SU-DHL-6 (cell line): ENCODE measurements around the gene GCNT4.

ENCODE experiments used
- H2AFZ ChIP-seq: fragments of 200-600 bp; sonication (generic); 2 replicates; pipeline ENCODE4 v1.6.1; 2014; ENCODE audit warnings: low read depth, mild to moderate bottlenecking, moderate library complexity, mixed read lengths, antibody characterized with exemption, low read length; ENCODE audit not compliant: severe bottlenecking
- H3F3A ChIP-seq: fragments of 200-600 bp; shearing (Covaris generic); 2 replicates; pipeline ENCODE4 v1.6.0; 2016; ENCODE audit warnings: antibody characterized with exemption, mild to moderate bottlenecking; ENCODE audit not compliant: insufficient read depth
- H3K27ac ChIP-seq: fragments of 200-600 bp; sonication (generic); 2 replicates; pipeline ENCODE4 v1.5.1; 2016; ENCODE audit warnings: low read depth, mild to moderate bottlenecking, low read length, moderate library complexity, mixed read lengths
- H3K27me3 ChIP-seq: fragments of 200-600 bp; sonication (generic), shearing (Covaris generic); 2 replicates; pipeline ENCODE4 v1.6.0; 2014; ENCODE audit warnings: mild to moderate bottlenecking, low read length
- H3K36me3 ChIP-seq: fragments of 200-600 bp; sonication (generic); 2 replicates; pipeline ENCODE4 v1.6.1; 2014; ENCODE audit warnings: mild to moderate bottlenecking, low read length, mixed read lengths
- H3K4me2 ChIP-seq: fragments of 300-600, 200-600 bp; shearing (Covaris generic), sonication (generic); 2 replicates; pipeline ENCODE4 v1.6.0; 2014; ENCODE audit warnings: low read length, low read depth, mild to moderate bottlenecking; ENCODE audit not compliant: poor library complexity, severe bottlenecking
- H3K4me3 ChIP-seq: fragments of 200-600 bp; sonication (generic); 2 replicates; pipeline ENCODE4 v1.5.1; 2014; ENCODE audit warnings: antibody characterized with exemption, low read length, mild to moderate bottlenecking, mixed read lengths; ENCODE audit not compliant: insufficient read depth, poor library complexity, severe bottlenecking
- H3K79me2 ChIP-seq: fragments of 200-600 bp; sonication (generic); 2 replicates; pipeline ENCODE4 v1.6.1; 2014; ENCODE audit warnings: mild to moderate bottlenecking, low read length, moderate library complexity; ENCODE audit not compliant: insufficient read depth
- H3K9ac ChIP-seq: fragments of 200-600 bp; sonication (generic); 2 replicates; pipeline ENCODE4 v1.7.0; 2014; ENCODE audit warnings: mild to moderate bottlenecking, low read length
- H3K9me2 ChIP-seq: fragments of 200-600 bp; sonication (generic); replicated peaks from 2 replicates; pipeline ENCODE4 v1.6.1; 2014; ENCODE audit warnings: low read length; ENCODE audit not compliant: insufficient read depth
- H3K9me3 ChIP-seq: fragments of 200-600 bp; sonication (generic); 2 replicates; pipeline ENCODE4 v1.6.1; 2014; ENCODE audit warnings: low read length, mixed read lengths; ENCODE audit not compliant: insufficient read depth
- H4K20me1 ChIP-seq: fragments of 200-600 bp; sonication (generic); 2 replicates; pipeline ENCODE4 v1.6.1; 2014; ENCODE audit warnings: low read depth, mild to moderate bottlenecking, antibody characterized with exemption, low read length, moderate library complexity, mixed read lengths
- EZH2phosphoT487 ChIP-seq: fragments of 200-600 bp; sonication (generic), shearing (Covaris generic); conservative IDR thresholded peaks from 2 replicates; pipeline ENCODE4 v1.6.1; 2018; ENCODE audit warnings: mild to moderate bottlenecking, antibody characterized with exemption, low read length, moderate library complexity, mixed read lengths
- TF ChIP-seq, protein P1 (sequence below): fragments of 200-600 bp; sonication (generic); IDR thresholded peaks from one replicate; pipeline ENCODE4 v1.5.1; 2017; ENCODE audit warnings: antibody characterized with exemption, mild to moderate bottlenecking, low read length, moderate library complexity; ENCODE audit not compliant: insufficient read depth, poor library complexity, severe bottlenecking

The GCNT4 gene

DNA sequence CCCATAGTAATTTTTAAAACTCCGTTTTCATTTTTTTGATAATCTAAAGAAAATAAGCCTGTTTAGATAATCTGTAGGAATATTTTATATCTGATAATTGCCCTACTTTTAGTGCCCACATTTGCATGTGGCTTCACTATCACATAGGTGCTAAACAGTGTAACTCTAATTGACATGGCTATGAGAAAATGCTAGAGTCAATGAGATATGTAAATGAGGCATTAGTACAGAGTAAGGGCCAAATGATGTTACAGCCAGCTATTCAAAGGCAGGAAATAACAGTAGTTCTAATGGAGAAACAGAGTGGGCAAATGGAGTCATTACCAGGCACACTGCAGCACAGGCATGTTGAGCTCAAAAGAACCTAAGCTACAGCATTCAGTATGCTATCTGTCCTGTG, 37.3 kb upstream of the GCNT4 start:
- Histone ChIP-seq H3F3A (no peaks in the 10 kb centered on the region), H3K9ac (no peak overlapping the region), H4K20me1 (no peaks in the 10 kb centered on the region), H3K9me3 (no peaks in the 10 kb centered on the region), H2AFZ (no peak overlapping the region), H3K79me2 (no peaks in the 10 kb centered on the region), H3K9me2 (no peaks in the 10 kb centered on the region), H3K27ac (no peak overlapping the region), H3K36me3 (no peaks in the 10 kb centered on the region), H3K4me2 (no peak overlapping the region), H3K4me3 (no peak overlapping the region), H3K27me3 (no peaks in the 10 kb centered on the region)
- TF ChIP-seq, protein P1, sequence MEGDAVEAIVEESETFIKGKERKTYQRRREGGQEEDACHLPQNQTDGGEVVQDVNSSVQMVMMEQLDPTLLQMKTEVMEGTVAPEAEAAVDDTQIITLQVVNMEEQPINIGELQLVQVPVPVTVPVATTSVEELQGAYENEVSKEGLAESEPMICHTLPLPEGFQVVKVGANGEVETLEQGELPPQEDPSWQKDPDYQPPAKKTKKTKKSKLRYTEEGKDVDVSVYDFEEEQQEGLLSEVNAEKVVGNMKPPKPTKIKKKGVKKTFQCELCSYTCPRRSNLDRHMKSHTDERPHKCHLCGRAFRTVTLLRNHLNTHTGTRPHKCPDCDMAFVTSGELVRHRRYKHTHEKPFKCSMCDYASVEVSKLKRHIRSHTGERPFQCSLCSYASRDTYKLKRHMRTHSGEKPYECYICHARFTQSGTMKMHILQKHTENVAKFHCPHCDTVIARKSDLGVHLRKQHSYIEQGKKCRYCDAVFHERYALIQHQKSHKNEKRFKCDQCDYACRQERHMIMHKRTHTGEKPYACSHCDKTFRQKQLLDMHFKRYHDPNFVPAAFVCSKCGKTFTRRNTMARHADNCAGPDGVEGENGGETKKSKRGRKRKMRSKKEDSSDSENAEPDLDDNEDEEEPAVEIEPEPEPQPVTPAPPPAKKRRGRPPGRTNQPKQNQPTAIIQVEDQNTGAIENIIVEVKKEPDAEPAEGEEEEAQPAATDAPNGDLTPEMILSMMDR, result no peak
- no peak for TF ChIP-seq EZH2phosphoT487

- Histone ChIP-seq H3K4me2 (no peak overlapping the region), H3K79me2 (no peaks in the 10 kb centered on the region), H3K27me3 (no peaks in the 10 kb centered on the region), H2AFZ (no peak overlapping the region), H3K36me3 (no peaks in the 10 kb centered on the region), H3K9ac (no peak overlapping the region), H3K4me3 (no peak overlapping the region), H3F3A (no peaks in the 10 kb centered on the region), H3K9me2 (no peaks in the 10 kb centered on the region), H3K27ac (no peak overlapping the region), H4K20me1 (no peaks in the 10 kb centered on the region), H3K9me3 (no peaks in the 10 kb centered on the region)
- TF ChIP-seq, protein P1, result no peak
- no peak for TF ChIP-seq EZH2phosphoT487
Observed at GRCh38 chr5:75089137-75089536, 36.8 kb upstream of the GCNT4 start.

DNA sequence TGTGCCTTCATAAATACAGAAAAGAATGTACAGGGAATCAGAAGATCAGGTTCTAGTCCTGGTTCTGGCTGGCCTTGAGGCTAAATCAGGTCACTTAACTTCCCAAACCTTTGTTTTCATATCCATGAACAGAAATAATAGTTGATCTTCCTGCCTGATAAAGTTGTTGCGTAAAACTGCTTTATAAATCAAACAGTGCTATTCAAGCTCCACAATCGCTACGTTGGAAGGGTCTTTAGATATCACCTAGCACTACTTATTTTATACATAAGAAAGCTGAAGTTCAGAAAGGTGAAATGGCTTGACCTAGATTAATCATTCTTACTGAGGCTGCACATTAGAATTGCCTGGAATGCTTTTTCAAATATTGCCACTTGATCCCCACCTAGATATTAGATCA, 36.3 kb upstream of the GCNT4 start:
- no peaks in the 10 kb centered on the region for H3K79me2 ChIP-seq
- H3K27me3 ChIP-seq, result no peaks in the 10 kb centered on the region
- no peaks in the 10 kb centered on the region for H3K9me3 ChIP-seq
- no peaks in the 10 kb centered on the region for H4K20me1 ChIP-seq
- H3K27ac ChIP-seq, result no peak overlapping the region
- no peaks in the 10 kb centered on the region for H3F3A ChIP-seq
- H3K36me3 ChIP-seq, result no peaks in the 10 kb centered on the region
- H2AFZ ChIP-seq, result no peak overlapping the region
- H3K4me2 ChIP-seq, result no peak overlapping the region
- TF ChIP-seq, protein P1, result no peak
- no peak for TF ChIP-seq EZH2phosphoT487
- no peaks in the 10 kb centered on the region for H3K9me2 ChIP-seq
- H3K4me3 ChIP-seq, result no peak overlapping the region
- H3K9ac ChIP-seq, result no peak overlapping the region
